Liver (tissue), 9 donors: ENCODE data around the gene ZNF333. TPM values are rescaled to one million over a fixed set of nuclear protein-coding genes. Genes with fewer than 3 reads are reported as not detected.

ENCODE experiments used
- DNase-seq: peaks from one replicate; pipeline ENCODE4 v3.0.0-alpha.2; 2017; ENCODE audit warnings: low spot score
- H3K27ac ChIP-seq, 2 donors: one replicate each; pipeline ENCODE4 v1.7.0; 2013; ENCODE audit warnings: inconsistent platforms in 2 of 2, low read length in 2 of 2, control low read depth in 1 of 2, low read depth in 1 of 2, mild to moderate bottlenecking in 1 of 2
- H3K27me3 ChIP-seq, 4 donors: one replicate each; pipeline versions ENCODE4 v1.6.1 to v1.7.0; 2013; ENCODE audit warnings: low read length in 3 of 4, inconsistent platforms in 1 of 4, mild to moderate bottlenecking in 1 of 4, moderate library complexity in 1 of 4; ENCODE audit not compliant: control insufficient read depth in 4 of 4, insufficient read depth in 4 of 4
- H3K36me3 ChIP-seq, 4 donors: one replicate each; pipeline versions ENCODE4 v1.6.1 to v1.7.0; 2013; ENCODE audit warnings: low read length in 3 of 4, mild to moderate bottlenecking in 3 of 4, low read depth in 1 of 4, moderate library complexity in 1 of 4; ENCODE audit not compliant: control insufficient read depth in 4 of 4, insufficient read depth in 3 of 4
- H3K4me1 ChIP-seq, 4 donors: one replicate each; pipeline versions ENCODE4 v1.6.1 to v1.7.0; 2013; ENCODE audit warnings: low read length in 3 of 4, mild to moderate bottlenecking in 3 of 4, moderate library complexity in 1 of 4; ENCODE audit not compliant: control insufficient read depth in 4 of 4, insufficient read depth in 4 of 4
- H3K4me3 ChIP-seq, 3 donors: one replicate each; pipeline versions ENCODE4 v1.6.1 to v1.7.0; 2013; ENCODE audit warnings: low read length in 3 of 3, control low read depth in 1 of 3, low read depth in 1 of 3, mild to moderate bottlenecking in 1 of 3
- H3K9ac ChIP-seq, 2 donors: one replicate each; pipeline ENCODE4 v1.7.0; 2013; ENCODE audit warnings: low read length in 2 of 2, mild to moderate bottlenecking in 2 of 2, moderate library complexity in 2 of 2, control low read depth in 1 of 2, low read depth in 1 of 2
- H3K9me3 ChIP-seq, 4 donors: one replicate each; pipeline versions ENCODE4 v1.6.1 to v1.7.0; 2013; ENCODE audit warnings: low read length in 3 of 4; ENCODE audit not compliant: control insufficient read depth in 4 of 4
- EGR1 ChIP-seq, 2 donors: IDR thresholded peaks; 2 replicates each; pipeline ENCODE4 v1.6.1; 2016 to 2018; ENCODE audit warnings: antibody characterized with exemption in 2 of 2, low read depth in 2 of 2
- FOXA1 ChIP-seq: IDR thresholded peaks from 2 replicates; pipeline ENCODE4 v1.6.1; 2016; ENCODE audit warnings: antibody characterized with exemption
- FOXA2 ChIP-seq: IDR thresholded peaks from 2 replicates; pipeline ENCODE4 v1.6.1; 2016; ENCODE audit warnings: antibody characterized with exemption
- GABPA ChIP-seq, 2 donors: IDR thresholded peaks in 1 of 2; conservative IDR thresholded peaks in 1 of 2; 2 replicates each; pipeline ENCODE4 v1.6.1; 2016; ENCODE audit warnings: antibody characterized with exemption in 2 of 2, mild to moderate bottlenecking in 1 of 2, moderate library complexity in 1 of 2
- HNF4A ChIP-seq, 2 donors: conservative IDR thresholded peaks; 2 replicates each; pipeline ENCODE4 v1.6.1; 2016; ENCODE audit warnings: antibody characterized with exemption in 2 of 2, mild to moderate bottlenecking in 2 of 2
- HNF4G ChIP-seq: IDR thresholded peaks from 2 replicates; pipeline ENCODE4 v1.6.1; 2016; ENCODE audit warnings: antibody characterized with exemption
- JUND ChIP-seq, 2 donors: IDR thresholded peaks; 2 replicates each; pipeline ENCODE4 v1.6.1; 2016; ENCODE audit warnings: antibody characterized with exemption in 2 of 2
- NR2F2 ChIP-seq: IDR thresholded peaks from 2 replicates; pipeline ENCODE4 v1.6.1; 2016; ENCODE audit warnings: antibody characterized with exemption
- RAD21 ChIP-seq, 2 donors: IDR thresholded peaks; 2 replicates each; pipeline ENCODE4 v1.6.1; 2016; ENCODE audit warnings: antibody characterized with exemption in 2 of 2, mild to moderate bottlenecking in 2 of 2
- RXRA ChIP-seq, 2 donors: IDR thresholded peaks; 2 replicates each; pipeline ENCODE4 v1.6.1; 2017 to 2018; ENCODE audit warnings: antibody characterized with exemption in 2 of 2, mild to moderate bottlenecking in 1 of 2
- SP1 ChIP-seq: IDR thresholded peaks from 2 replicates; pipeline ENCODE4 v1.6.1; 2018; ENCODE audit warnings: antibody characterized with exemption, mild to moderate bottlenecking
- TAF1 ChIP-seq: conservative IDR thresholded peaks from 2 replicates; pipeline ENCODE4 v1.6.1; 2016; ENCODE audit warnings: antibody characterized with exemption, mild to moderate bottlenecking
- YY1 ChIP-seq: IDR thresholded peaks from 2 replicates; pipeline ENCODE4 v1.6.1; 2016; ENCODE audit warnings: antibody characterized with exemption, mild to moderate bottlenecking
- WGBS: extraction: QIAGEN DNeasy Blood & Tissue Kit; methylation state at CpG from one replicate; pipeline ENCODE4 v1.1.7; 2013; 5-methylcytosine and 5-hydroxymethylcytosine counted together
- polyA plus RNA-seq, 2 donors: library from polyadenylated mRNA; stranded (reverse) in 1 of 2; unstranded in 1 of 2; fragments of 200-250 nt in 1 of 2; fragments of >200 nt in 1 of 2; fragmentation: Nextera tagmentation in 1 of 2; extraction: Ambion mirVana in 1 of 2; gene quantifications; one replicate each; pipeline versions ENCODE4 v1.2.1 to v1.2.3, GENCODE V29; 2013 to 2015
- total RNA-seq, 2 donors: library from RNA; depleted of rRNA; stranded (reverse); fragments of >200 nt; gene quantifications; one replicate each; pipeline ENCODE4 v1.2.3, GENCODE V29; 2014
- TF ChIP-seq, protein P1 (sequence below): IDR thresholded peaks from 2 replicates; pipeline ENCODE4 v1.6.1; 2016; ENCODE audit warnings: antibody characterized with exemption
- TF ChIP-seq, protein P2 (sequence below): IDR thresholded peaks from 2 replicates; pipeline ENCODE4 v1.6.1; 2016; ENCODE audit warnings: antibody characterized with exemption
- TF ChIP-seq, protein P3 (sequence below): fragments of 150-350 bp; IDR thresholded peaks from 2 replicates; pipeline ENCODE4 v1.5.1; 2017; ENCODE audit warnings: improper control_type of control experiment, low read depth, low read length; ENCODE audit not compliant: missing input control
- TF ChIP-seq, protein P4 (sequence below): IDR thresholded peaks from 2 replicates; pipeline ENCODE4 v1.6.1; 2016; ENCODE audit warnings: antibody characterized with exemption, mild to moderate bottlenecking
- TF ChIP-seq, protein P5 (sequence below): IDR thresholded peaks from 2 replicates; pipeline ENCODE4 v1.6.1; 2016; ENCODE audit warnings: antibody characterized with exemption
- donor health status: healthy.
- donor health status: healthy.
- donor health status: healthy.
- donor health status: healthy.
- donor health status: healthy.

The ZNF333 gene
- total and polyA plus RNA-seq, 4 donors = 1.7 to 11.2 (median 3.6) TPM

DNA sequence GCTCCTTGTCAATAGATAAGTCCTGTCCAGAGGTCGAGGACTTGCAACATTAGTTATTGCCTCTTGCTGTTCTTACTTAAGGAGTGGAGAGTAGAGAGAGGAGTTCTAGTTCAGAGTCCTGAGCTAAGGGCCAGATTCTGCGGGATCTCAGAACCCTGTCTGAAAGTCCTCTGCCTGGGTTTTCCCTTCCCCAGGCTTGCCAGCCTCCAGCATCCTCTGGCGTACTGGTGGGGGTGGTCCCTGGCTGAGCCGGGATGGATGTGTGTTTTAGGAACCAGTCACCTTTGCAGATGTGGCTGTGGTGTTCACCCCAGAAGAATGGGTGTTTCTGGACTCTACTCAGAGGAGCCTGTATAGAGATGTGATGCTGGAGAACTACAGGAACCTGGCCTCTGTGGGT, 26.0 kb downstream of the ZNF333 start:
- no peak overlapping the region for H3K9ac ChIP-seq
- H3K27ac ChIP-seq = no peak overlapping the region
- no peaks in the 10 kb centered on the region for H3K4me1 ChIP-seq
- peak overlapping the region in 2 of 3 donors; percentile 57 to 59 for H3K4me3 ChIP-seq
- no peak for DNase-seq
- H3K9me3 ChIP-seq = peaks cover 49 to 81% (median 70%) of the 10 kb centered on the region in 4 donors
- TF ChIP-seq HNF4A (conservative IDR thresholded peaks at IDR 0.05) (no peak), HNF4G (no peak), NR2F2 (no peak), TAF1 (no peak), FOXA1 (no peak), GABPA (IDR thresholded peaks at IDR 0.05 in 1 of 2, conservative IDR thresholded peaks at IDR 0.05 in 1 of 2) (no peak), RXRA (IDR thresholded peaks at IDR 0.05) (no peak), EGR1 (IDR thresholded peaks at IDR 0.05; ENCODE audit: low read depth in 2 of 2) (no peak), JUND (IDR thresholded peaks at IDR 0.05) (no peak), FOXA2 (no peak), RAD21 (IDR thresholded peaks at IDR 0.05) (no peak), YY1 (no peak), SP1 (no peak)
- TF ChIP-seq, protein P1, sequence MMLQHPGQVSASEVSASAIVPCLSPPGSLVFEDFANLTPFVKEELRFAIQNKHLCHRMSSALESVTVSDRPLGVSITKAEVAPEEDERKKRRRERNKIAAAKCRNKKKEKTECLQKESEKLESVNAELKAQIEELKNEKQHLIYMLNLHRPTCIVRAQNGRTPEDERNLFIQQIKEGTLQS = no peak
- TF ChIP-seq, protein P2, sequence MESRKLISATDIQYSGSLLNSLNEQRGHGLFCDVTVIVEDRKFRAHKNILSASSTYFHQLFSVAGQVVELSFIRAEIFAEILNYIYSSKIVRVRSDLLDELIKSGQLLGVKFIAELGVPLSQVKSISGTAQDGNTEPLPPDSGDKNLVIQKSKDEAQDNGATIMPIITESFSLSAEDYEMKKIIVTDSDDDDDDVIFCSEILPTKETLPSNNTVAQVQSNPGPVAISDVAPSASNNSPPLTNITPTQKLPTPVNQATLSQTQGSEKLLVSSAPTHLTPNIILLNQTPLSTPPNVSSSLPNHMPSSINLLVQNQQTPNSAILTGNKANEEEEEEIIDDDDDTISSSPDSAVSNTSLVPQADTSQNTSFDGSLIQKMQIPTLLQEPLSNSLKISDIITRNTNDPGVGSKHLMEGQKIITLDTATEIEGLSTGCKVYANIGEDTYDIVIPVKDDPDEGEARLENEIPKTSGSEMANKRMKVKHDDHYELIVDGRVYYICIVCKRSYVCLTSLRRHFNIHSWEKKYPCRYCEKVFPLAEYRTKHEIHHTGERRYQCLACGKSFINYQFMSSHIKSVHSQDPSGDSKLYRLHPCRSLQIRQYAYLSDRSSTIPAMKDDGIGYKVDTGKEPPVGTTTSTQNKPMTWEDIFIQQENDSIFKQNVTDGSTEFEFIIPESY = no peak
- TF ChIP-seq, protein P3, sequence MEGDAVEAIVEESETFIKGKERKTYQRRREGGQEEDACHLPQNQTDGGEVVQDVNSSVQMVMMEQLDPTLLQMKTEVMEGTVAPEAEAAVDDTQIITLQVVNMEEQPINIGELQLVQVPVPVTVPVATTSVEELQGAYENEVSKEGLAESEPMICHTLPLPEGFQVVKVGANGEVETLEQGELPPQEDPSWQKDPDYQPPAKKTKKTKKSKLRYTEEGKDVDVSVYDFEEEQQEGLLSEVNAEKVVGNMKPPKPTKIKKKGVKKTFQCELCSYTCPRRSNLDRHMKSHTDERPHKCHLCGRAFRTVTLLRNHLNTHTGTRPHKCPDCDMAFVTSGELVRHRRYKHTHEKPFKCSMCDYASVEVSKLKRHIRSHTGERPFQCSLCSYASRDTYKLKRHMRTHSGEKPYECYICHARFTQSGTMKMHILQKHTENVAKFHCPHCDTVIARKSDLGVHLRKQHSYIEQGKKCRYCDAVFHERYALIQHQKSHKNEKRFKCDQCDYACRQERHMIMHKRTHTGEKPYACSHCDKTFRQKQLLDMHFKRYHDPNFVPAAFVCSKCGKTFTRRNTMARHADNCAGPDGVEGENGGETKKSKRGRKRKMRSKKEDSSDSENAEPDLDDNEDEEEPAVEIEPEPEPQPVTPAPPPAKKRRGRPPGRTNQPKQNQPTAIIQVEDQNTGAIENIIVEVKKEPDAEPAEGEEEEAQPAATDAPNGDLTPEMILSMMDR = no peak
- TF ChIP-seq, protein P4, sequence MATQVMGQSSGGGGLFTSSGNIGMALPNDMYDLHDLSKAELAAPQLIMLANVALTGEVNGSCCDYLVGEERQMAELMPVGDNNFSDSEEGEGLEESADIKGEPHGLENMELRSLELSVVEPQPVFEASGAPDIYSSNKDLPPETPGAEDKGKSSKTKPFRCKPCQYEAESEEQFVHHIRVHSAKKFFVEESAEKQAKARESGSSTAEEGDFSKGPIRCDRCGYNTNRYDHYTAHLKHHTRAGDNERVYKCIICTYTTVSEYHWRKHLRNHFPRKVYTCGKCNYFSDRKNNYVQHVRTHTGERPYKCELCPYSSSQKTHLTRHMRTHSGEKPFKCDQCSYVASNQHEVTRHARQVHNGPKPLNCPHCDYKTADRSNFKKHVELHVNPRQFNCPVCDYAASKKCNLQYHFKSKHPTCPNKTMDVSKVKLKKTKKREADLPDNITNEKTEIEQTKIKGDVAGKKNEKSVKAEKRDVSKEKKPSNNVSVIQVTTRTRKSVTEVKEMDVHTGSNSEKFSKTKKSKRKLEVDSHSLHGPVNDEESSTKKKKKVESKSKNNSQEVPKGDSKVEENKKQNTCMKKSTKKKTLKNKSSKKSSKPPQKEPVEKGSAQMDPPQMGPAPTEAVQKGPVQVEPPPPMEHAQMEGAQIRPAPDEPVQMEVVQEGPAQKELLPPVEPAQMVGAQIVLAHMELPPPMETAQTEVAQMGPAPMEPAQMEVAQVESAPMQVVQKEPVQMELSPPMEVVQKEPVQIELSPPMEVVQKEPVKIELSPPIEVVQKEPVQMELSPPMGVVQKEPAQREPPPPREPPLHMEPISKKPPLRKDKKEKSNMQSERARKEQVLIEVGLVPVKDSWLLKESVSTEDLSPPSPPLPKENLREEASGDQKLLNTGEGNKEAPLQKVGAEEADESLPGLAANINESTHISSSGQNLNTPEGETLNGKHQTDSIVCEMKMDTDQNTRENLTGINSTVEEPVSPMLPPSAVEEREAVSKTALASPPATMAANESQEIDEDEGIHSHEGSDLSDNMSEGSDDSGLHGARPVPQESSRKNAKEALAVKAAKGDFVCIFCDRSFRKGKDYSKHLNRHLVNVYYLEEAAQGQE = no peak
- TF ChIP-seq, protein P5, sequence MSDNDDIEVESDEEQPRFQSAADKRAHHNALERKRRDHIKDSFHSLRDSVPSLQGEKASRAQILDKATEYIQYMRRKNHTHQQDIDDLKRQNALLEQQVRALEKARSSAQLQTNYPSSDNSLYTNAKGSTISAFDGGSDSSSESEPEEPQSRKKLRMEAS = no peak
- H3K36me3 ChIP-seq = peaks cover 20 to 71% (median 68%) of the 10 kb centered on the region in 4 donors
- WGBS = 96% methylated on average over 4 of the region's 4 CpGs
- H3K27me3 ChIP-seq = no peaks in the 10 kb centered on the region
